ENCODE measurements around the gene KCNN3.

The KCNN3 gene

GRCh38 chr1:154669464-154670282 is 200.4 kb downstream of the KCNN3 start:
- no peak overlapping the region for H3K4me3 ChIP-seq
- no peak for DNase-seq (ENCODE audit: low spot score)
- peak; percentile 53 for TF ChIP-seq CTCF (IDR thresholded peaks at IDR 0.05)
- no peak overlapping the region for H3K27ac ChIP-seq

GRCh38 chr1:154666051-154666790 is 203.9 kb downstream of the KCNN3 start:
- no peak for TF ChIP-seq CTCF (IDR thresholded peaks at IDR 0.05)
- no peak for DNase-seq (ENCODE audit: low spot score)
- H3K4me3 ChIP-seq = no peak overlapping the region
- no peak overlapping the region for H3K27ac ChIP-seq

- Histone ChIP-seq H3K4me3 (no peak overlapping the region), H3K27ac (no peak overlapping the region)
- TF ChIP-seq CTCF (IDR thresholded peaks at IDR 0.05) = no peak
- DNase-seq (ENCODE audit: low spot score) = no peak
Measured at GRCh38 chr1:154664331-154665002, 205.6 kb downstream of the KCNN3 start.

GRCh38 chr1:154663471-154664060 is 206.5 kb downstream of the KCNN3 start:
- H3K27ac ChIP-seq = no peak overlapping the region
- no peak for TF ChIP-seq CTCF (IDR thresholded peaks at IDR 0.05)
- no peak overlapping the region for H3K4me3 ChIP-seq
- no peak for DNase-seq (ENCODE audit: low spot score)

GRCh38 chr1:154661110-154661509 is 209.0 kb downstream of the KCNN3 start:
- no peak for TF ChIP-seq CTCF (IDR thresholded peaks at IDR 0.05)

GRCh38 chr1:154659823-154660592 is 210.1 kb downstream of the KCNN3 start:
- no peak for DNase-seq (ENCODE audit: low spot score)
- TF ChIP-seq CTCF (IDR thresholded peaks at IDR 0.05) = no peak
- H3K27ac ChIP-seq = no peak overlapping the region
- H3K4me3 ChIP-seq = no peak overlapping the region

More at GRCh38 chr1:154661110-154661509, 209.0 kb downstream of the KCNN3 start:
- H3K4me3 ChIP-seq = no peak overlapping the region
- no peak for DNase-seq (ENCODE audit: low spot score)
- H3K27ac ChIP-seq = no peak overlapping the region
